Cardiac muscle cell (in vitro differentiated cells and primary cell): ENCODE results near the gene CNTNAP2. TPM values are rescaled to one million over a fixed set of nuclear protein-coding genes. Genes with fewer than 3 reads are reported as not detected.

Experiments
- DNase-seq, 2 donors: peaks; one replicate each; pipeline versions ENCODE4 v3.0.0 to v3.0.0-alpha.2; 2010 to 2017; ENCODE audit warnings: low read depth in 1 of 2, low spot score in 1 of 2
- H3K27ac ChIP-seq: fragments of 200-600 bp; sonication (generic); 2 replicates; pipeline ENCODE4 v1.5.1; 2016
- H3K27me3 ChIP-seq: fragments of 200-600 bp; sonication (generic); 2 replicates; pipeline ENCODE4 v1.6.0; 2016; ENCODE audit warnings: control low read depth
- H3K36me3 ChIP-seq: fragments of 200-600 bp; sonication (generic); 2 replicates; pipeline ENCODE4 v1.5.1; 2016; ENCODE audit warnings: control low read depth
- H3K4me1 ChIP-seq: fragments of 200-600 bp; sonication (generic); 2 replicates; pipeline ENCODE4 v1.8.1; 2017; ENCODE audit warnings: low read depth, mild to moderate bottlenecking, mixed run types
- H3K4me3 ChIP-seq: fragments of 200-600 bp; sonication (generic); 2 replicates; pipeline ENCODE4 v1.5.1; 2016; ENCODE audit warnings: mild to moderate bottlenecking
- H3K9me3 ChIP-seq: fragments of 200-600 bp; sonication (generic); 2 replicates; pipeline ENCODE4 v1.5.1; 2017; ENCODE audit warnings: low read depth, mild to moderate bottlenecking, control low read depth
- CTCF ChIP-seq: IDR thresholded peaks from 2 replicates; pipeline ENCODE4 v1.5.1; 2012; ENCODE audit warnings: low read depth, mild to moderate bottlenecking, low read length
- polyA plus RNA-seq: library from polyadenylated mRNA; unstranded; fragments of >200 nt; fragmentation: Nextera tagmentation; extraction: Ambion mirVana; gene quantifications from 2 replicates; pipeline ENCODE4 v1.2.1, GENCODE V29; 2016
- total RNA-seq: library from RNA; depleted of rRNA; stranded (reverse); fragments of >200 nt; gene quantifications from 2 replicates; pipeline ENCODE4 v1.2.3, GENCODE V29; 2016

The CNTNAP2 gene
- total and polyA plus RNA-seq, 2 experiments from 2014 or later: 4.8 to 5.1 TPM

GRCh38 chr7:147915781-147916180 is 1799.2 kb downstream of the CNTNAP2 start:
- H3K4me3 ChIP-seq: no peak overlapping the region
- TF ChIP-seq CTCF: no peak
- DNase-seq: no peak

GRCh38 chr7:147916573-147916972 is 1800.0 kb downstream of the CNTNAP2 start:
- H3K4me3 ChIP-seq: no peak overlapping the region
- H3K36me3 ChIP-seq: no peaks in the 10 kb centered on the region
- DNase-seq: no peak
- peaks cover 12% of the 10 kb centered on the region for H3K4me1 ChIP-seq
- H3K27me3 ChIP-seq: no peaks in the 10 kb centered on the region
- H3K9me3 ChIP-seq: no peaks in the 10 kb centered on the region
- no peak overlapping the region for H3K27ac ChIP-seq
- no peak for TF ChIP-seq CTCF

More at GRCh38 chr7:147915781-147916180, 1799.2 kb downstream of the CNTNAP2 start:
- Histone ChIP-seq H3K36me3 (no peaks in the 10 kb centered on the region), H3K4me1 (peaks cover 17% of the 10 kb centered on the region), H3K27me3 (no peaks in the 10 kb centered on the region), H3K9me3 (no peaks in the 10 kb centered on the region), H3K27ac (no peak overlapping the region)

- no peaks in the 10 kb centered on the region for H3K9me3 ChIP-seq
- H3K36me3 ChIP-seq: no peaks in the 10 kb centered on the region
- H3K27ac ChIP-seq: no peak overlapping the region
- no peak overlapping the region for H3K4me3 ChIP-seq
- no peaks in the 10 kb centered on the region for H3K27me3 ChIP-seq
- H3K4me1 ChIP-seq: no peaks in the 10 kb centered on the region
- no peak for TF ChIP-seq CTCF
- no peak for DNase-seq
These were observed 1807.2 kb downstream of the CNTNAP2 start for GRCh38 chr7:147923841-147924240.

GRCh38 chr7:147937428-147937827 is 1820.8 kb downstream of the CNTNAP2 start:
- Histone ChIP-seq H3K9me3 (no peaks in the 10 kb centered on the region), H3K27ac (no peak overlapping the region), H3K36me3 (no peaks in the 10 kb centered on the region), H3K4me1 (no peaks in the 10 kb centered on the region), H3K27me3 (no peaks in the 10 kb centered on the region), H3K4me3 (no peak overlapping the region)
- TF ChIP-seq CTCF: no peak
- DNase-seq: no peak

GRCh38 chr7:147941381-147941780 is 1824.8 kb downstream of the CNTNAP2 start:
- DNase-seq: no peak
- no peak for TF ChIP-seq CTCF
- Histone ChIP-seq H3K9me3 (no peaks in the 10 kb centered on the region), H3K4me1 (no peaks in the 10 kb centered on the region), H3K27me3 (no peaks in the 10 kb centered on the region), H3K36me3 (no peaks in the 10 kb centered on the region), H3K27ac (no peak overlapping the region), H3K4me3 (no peak overlapping the region)

- Histone ChIP-seq H3K27ac (no peak overlapping the region), H3K4me3 (no peak overlapping the region), H3K4me1 (no peaks in the 10 kb centered on the region), H3K9me3 (no peaks in the 10 kb centered on the region), H3K27me3 (no peaks in the 10 kb centered on the region), H3K36me3 (no peaks in the 10 kb centered on the region)
- DNase-seq: no peak
- no peak for TF ChIP-seq CTCF
These were observed 1827.7 kb downstream of the CNTNAP2 start for GRCh38 chr7:147944321-147944720.
